Astrocyte (in vitro differentiated cells and primary cell): Measurements from ENCODE around the gene TAF3.

Experiments used
- EZH2 ChIP-seq: IDR thresholded peaks from 2 replicates; pipeline ENCODE4 v1.6.1; 2012; ENCODE audit warnings: mild to moderate bottlenecking, low read length, inconsistent platforms; ENCODE audit not compliant: insufficient read depth
- TF ChIP-seq, protein P1 (sequence below): IDR thresholded peaks from 2 replicates; pipeline ENCODE4 v1.5.1; 2011; ENCODE audit warnings: low read depth, mild to moderate bottlenecking, inconsistent platforms, low read length, moderate library complexity; ENCODE audit not compliant: insufficient read depth

GRCh38 chr10:7797582-7797981, 20.7 kb upstream of the TAF3 start:
- TF ChIP-seq, protein P1, sequence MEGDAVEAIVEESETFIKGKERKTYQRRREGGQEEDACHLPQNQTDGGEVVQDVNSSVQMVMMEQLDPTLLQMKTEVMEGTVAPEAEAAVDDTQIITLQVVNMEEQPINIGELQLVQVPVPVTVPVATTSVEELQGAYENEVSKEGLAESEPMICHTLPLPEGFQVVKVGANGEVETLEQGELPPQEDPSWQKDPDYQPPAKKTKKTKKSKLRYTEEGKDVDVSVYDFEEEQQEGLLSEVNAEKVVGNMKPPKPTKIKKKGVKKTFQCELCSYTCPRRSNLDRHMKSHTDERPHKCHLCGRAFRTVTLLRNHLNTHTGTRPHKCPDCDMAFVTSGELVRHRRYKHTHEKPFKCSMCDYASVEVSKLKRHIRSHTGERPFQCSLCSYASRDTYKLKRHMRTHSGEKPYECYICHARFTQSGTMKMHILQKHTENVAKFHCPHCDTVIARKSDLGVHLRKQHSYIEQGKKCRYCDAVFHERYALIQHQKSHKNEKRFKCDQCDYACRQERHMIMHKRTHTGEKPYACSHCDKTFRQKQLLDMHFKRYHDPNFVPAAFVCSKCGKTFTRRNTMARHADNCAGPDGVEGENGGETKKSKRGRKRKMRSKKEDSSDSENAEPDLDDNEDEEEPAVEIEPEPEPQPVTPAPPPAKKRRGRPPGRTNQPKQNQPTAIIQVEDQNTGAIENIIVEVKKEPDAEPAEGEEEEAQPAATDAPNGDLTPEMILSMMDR = no peak
- TF ChIP-seq EZH2 = no peak
